ENCODE results near the gene TMEM131L. TPM values are rescaled to one million over a fixed set of nuclear protein-coding genes. Genes with fewer than 3 reads are reported as not detected.

Gene TMEM131L
- total RNA-seq, 4 donors from 2014 or later = 17.7 to 43.9 (median 24.8) TPM

DNA sequence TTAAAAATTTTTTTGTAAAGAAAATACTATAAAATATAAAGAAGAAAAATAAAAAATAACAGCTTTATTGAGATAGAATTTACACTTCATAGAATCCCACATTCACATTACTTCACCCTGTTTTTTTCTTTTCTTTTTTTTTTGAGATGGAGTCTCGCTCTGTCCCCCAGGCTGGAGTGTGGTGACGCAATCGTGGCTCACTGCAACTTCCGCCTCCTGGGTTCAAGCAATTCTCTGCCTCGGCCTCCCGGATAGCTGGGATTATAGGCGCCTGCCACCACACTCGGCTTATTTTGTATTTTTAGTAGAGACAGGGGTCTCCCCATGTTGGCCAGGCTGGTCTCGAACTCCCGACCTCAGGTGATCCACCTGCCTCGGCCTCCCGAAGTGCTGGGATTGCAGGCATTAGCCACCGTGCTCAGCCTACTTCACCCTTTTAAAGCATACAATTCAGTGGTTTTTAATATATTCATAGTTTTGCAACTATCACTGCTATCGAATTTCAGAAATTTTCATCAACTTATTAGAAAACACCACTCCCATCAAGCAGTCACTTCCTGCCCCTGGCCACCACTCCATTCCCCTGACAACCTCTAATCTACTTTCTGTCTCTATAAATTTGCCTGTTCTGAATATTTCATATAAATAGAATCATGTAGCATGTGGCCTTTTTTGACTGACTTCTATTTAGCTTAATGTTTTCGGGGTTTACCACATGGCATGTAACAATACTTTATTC is 48.7 kb downstream of the TMEM131L start:
- DNase-seq (ENCODE audit: low spot score) = no peak
- TF ChIP-seq, protein P1, sequence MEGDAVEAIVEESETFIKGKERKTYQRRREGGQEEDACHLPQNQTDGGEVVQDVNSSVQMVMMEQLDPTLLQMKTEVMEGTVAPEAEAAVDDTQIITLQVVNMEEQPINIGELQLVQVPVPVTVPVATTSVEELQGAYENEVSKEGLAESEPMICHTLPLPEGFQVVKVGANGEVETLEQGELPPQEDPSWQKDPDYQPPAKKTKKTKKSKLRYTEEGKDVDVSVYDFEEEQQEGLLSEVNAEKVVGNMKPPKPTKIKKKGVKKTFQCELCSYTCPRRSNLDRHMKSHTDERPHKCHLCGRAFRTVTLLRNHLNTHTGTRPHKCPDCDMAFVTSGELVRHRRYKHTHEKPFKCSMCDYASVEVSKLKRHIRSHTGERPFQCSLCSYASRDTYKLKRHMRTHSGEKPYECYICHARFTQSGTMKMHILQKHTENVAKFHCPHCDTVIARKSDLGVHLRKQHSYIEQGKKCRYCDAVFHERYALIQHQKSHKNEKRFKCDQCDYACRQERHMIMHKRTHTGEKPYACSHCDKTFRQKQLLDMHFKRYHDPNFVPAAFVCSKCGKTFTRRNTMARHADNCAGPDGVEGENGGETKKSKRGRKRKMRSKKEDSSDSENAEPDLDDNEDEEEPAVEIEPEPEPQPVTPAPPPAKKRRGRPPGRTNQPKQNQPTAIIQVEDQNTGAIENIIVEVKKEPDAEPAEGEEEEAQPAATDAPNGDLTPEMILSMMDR (IDR thresholded peaks at IDR 0.05) = no peak
- no peak for ATAC-seq (ENCODE audit: low FRiP score)

- no peak for ATAC-seq (ENCODE audit: low FRiP score)
- DNase-seq (ENCODE audit: low spot score) = no peak
- TF ChIP-seq, protein P1 (IDR thresholded peaks at IDR 0.05) = no peak
These were observed 51.0 kb downstream of the TMEM131L start for GRCh38 chr4:153517159-153517558.

- TF ChIP-seq, protein P1 (IDR thresholded peaks at IDR 0.05) = no peak
- no peak for ATAC-seq (ENCODE audit: low FRiP score)
These were observed 51.8 kb downstream of the TMEM131L start for GRCh38 chr4:153518001-153518400.

GRCh38 chr4:153518637-153519389 is 52.7 kb downstream of the TMEM131L start:
- TF ChIP-seq, protein P1 (IDR thresholded peaks at IDR 0.05) = no peak
- ATAC-seq (ENCODE audit: low FRiP score) (no peak), DNase-seq (ENCODE audit: low spot score) (no peak)

More at GRCh38 chr4:153518001-153518400, 51.8 kb downstream of the TMEM131L start:
- no peak for DNase-seq (ENCODE audit: low spot score)

DNA sequence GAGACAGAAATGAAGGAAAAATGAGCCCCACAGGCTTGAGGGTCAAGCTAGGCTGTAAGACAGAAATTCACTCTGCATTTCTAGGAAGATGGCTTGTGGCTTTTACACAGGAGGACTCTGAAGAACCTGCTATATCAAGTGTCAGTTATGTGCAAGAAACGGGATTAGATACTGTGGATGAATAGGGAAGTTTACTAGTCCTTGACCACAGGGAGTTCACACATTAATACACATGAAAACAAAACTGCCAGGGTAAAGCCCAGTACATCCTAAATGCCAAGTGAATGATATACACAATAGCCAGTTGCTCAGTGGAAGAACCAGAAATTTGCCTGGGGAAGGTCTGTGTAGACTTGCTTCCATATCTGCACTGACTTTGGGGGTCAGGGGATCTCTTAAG is 53.5 kb downstream of the TMEM131L start:
- no peak for DNase-seq (ENCODE audit: low spot score)
- ATAC-seq (ENCODE audit: low FRiP score) = no peak
- TF ChIP-seq, protein P1 (IDR thresholded peaks at IDR 0.05) = no peak

DNA sequence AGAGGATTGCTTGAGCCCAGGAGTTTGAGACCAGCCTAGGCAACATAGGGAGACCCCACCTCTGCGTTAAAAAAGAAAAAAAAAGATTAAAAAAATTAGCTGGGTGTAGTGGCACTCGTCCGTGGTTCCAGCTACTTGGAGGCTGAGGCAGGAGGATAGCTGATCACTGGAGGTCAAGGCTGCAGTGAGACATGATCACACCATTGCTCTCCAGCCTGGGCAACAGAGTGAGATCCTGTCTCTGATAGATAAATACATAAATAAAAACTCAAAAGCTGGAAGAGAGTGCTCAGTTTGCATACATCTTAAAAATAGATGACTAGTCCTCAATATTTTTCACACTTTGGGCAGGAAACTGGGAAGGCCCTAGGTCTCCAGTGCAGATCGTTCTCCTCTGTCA is 54.1 kb downstream of the TMEM131L start:
- no peak for DNase-seq (ENCODE audit: low spot score)
- no peak for ATAC-seq (ENCODE audit: low FRiP score)
- TF ChIP-seq, protein P1 (IDR thresholded peaks at IDR 0.05) = no peak
